Liver (tissue), 3 donors: Measurements from ENCODE around the gene PRCD.

Source experiments
- RAD21 ChIP-seq, 2 donors: IDR thresholded peaks; 2 replicates each; pipeline ENCODE4 v1.6.1; 2016; ENCODE audit warnings: antibody characterized with exemption in 2 of 2, mild to moderate bottlenecking in 2 of 2
- SP1 ChIP-seq: IDR thresholded peaks from 2 replicates; pipeline ENCODE4 v1.6.1; 2018; ENCODE audit warnings: antibody characterized with exemption, mild to moderate bottlenecking
- YY1 ChIP-seq: IDR thresholded peaks from 2 replicates; pipeline ENCODE4 v1.6.1; 2016; ENCODE audit warnings: antibody characterized with exemption, mild to moderate bottlenecking
- TF ChIP-seq, protein P1 (sequence below): fragments of 150-350 bp; IDR thresholded peaks from 2 replicates; pipeline ENCODE4 v1.5.1; 2017; ENCODE audit warnings: improper control_type of control experiment, low read depth, low read length; ENCODE audit not compliant: missing input control
- TF ChIP-seq, protein P2 (sequence below): IDR thresholded peaks from 2 replicates; pipeline ENCODE4 v1.6.1; 2016; ENCODE audit warnings: antibody characterized with exemption
- TF ChIP-seq, protein P3 (sequence below): IDR thresholded peaks from 2 replicates; pipeline ENCODE4 v1.6.1; 2016; ENCODE audit warnings: antibody characterized with exemption
- donor health status: healthy.
- donor health status: healthy.

DNA sequence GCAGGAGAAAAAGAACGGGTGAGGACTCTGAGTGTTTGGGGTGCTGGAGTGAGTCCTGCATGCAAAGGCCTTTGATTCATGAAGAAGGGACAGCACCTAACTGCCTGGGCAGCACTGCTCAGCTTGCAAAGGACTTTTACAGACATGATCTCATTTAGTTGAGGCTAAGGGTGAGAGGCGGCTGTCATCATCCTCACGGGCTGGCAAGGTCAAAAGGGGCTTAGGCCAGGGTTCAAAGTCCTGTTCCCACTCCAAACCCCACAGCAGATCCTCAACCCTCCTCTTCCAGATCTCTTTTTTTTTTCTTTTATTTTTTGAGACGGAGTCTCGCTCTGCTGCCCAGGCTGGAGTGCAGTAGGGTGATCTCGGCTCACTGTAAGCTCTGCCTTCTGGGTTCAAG lies 43.4 kb upstream of the PRCD start:
- TF ChIP-seq, protein P1, sequence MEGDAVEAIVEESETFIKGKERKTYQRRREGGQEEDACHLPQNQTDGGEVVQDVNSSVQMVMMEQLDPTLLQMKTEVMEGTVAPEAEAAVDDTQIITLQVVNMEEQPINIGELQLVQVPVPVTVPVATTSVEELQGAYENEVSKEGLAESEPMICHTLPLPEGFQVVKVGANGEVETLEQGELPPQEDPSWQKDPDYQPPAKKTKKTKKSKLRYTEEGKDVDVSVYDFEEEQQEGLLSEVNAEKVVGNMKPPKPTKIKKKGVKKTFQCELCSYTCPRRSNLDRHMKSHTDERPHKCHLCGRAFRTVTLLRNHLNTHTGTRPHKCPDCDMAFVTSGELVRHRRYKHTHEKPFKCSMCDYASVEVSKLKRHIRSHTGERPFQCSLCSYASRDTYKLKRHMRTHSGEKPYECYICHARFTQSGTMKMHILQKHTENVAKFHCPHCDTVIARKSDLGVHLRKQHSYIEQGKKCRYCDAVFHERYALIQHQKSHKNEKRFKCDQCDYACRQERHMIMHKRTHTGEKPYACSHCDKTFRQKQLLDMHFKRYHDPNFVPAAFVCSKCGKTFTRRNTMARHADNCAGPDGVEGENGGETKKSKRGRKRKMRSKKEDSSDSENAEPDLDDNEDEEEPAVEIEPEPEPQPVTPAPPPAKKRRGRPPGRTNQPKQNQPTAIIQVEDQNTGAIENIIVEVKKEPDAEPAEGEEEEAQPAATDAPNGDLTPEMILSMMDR = no peak
- TF ChIP-seq, protein P2, sequence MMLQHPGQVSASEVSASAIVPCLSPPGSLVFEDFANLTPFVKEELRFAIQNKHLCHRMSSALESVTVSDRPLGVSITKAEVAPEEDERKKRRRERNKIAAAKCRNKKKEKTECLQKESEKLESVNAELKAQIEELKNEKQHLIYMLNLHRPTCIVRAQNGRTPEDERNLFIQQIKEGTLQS = no peak
- no peak for TF ChIP-seq RAD21 (IDR thresholded peaks at IDR 0.05)
- no peak for TF ChIP-seq YY1
- TF ChIP-seq, protein P3, sequence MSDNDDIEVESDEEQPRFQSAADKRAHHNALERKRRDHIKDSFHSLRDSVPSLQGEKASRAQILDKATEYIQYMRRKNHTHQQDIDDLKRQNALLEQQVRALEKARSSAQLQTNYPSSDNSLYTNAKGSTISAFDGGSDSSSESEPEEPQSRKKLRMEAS = no peak
- TF ChIP-seq SP1 = no peak
